Loucy (cell line): ENCODE data around the gene PTPA.

Experiments
- CTCF ChIP-seq: fragments of 200-600 bp; sonication (generic); conservative IDR thresholded peaks from 2 replicates; pipeline ENCODE4 v1.5.1; 2014; ENCODE audit warnings: mild to moderate bottlenecking, antibody characterized with exemption, low read length
- EZH2phosphoT487 ChIP-seq: fragments of 200-600 bp; IDR thresholded peaks from 2 replicates; pipeline ENCODE4 v1.6.1; 2018; ENCODE audit warnings: antibody characterized with exemption, mild to moderate bottlenecking, moderate library complexity, borderline replicate concordance

GRCh38 chr9:129140397-129141065 is 29.3 kb downstream of the PTPA start:
- no peak for TF ChIP-seq CTCF
- TF ChIP-seq EZH2phosphoT487 = no peak
